HEK293 (cell line): ENCODE measurements around the gene TMC4.
"Not testable (repeated sequence)": the region's sequence is repeated elsewhere in the genome, so short reads cannot be mapped to it uniquely, and the experiment has no call there.

Experiments
- CTCF ChIA-PET: fragments of 350-600 bp; formaldehyde crosslinking; extraction: SDS; loops from one replicate; lab custom pipeline; 2021; ENCODE audit warnings: antibody characterized with exemption; lab: Yijun Ruan, JAX
- POLR2A ChIA-PET: fragments of 300-600 bp; formaldehyde crosslinking; extraction: SDS; loops from one replicate; lab custom pipeline; 2020; ENCODE audit warnings: antibody characterized with exemption, inconsistent platforms; lab: Yijun Ruan, JAX
- H3K27ac ChIP-seq: fragments of 200-500 bp; sonication (Bioruptor generic); 2 replicates; pipeline ENCODE4 v1.5.1; 2014; ENCODE audit warnings: low read depth, low read length, control low read depth, inconsistent platforms; ENCODE audit errors: extremely low read depth
- H3K36me3 ChIP-seq, 2 experiments: fragments of 200-500 bp in 1 of 2; sonication (Bioruptor generic) in 1 of 2; 1 replicate in 1 of 2; 2 replicates in 1 of 2; pipeline ENCODE4 v1.5.1; 2014 to 2017; ENCODE audit warnings: inconsistent platforms in 2 of 2, low read length in 2 of 2; ENCODE audit not compliant: control insufficient read depth in 2 of 2, insufficient read depth in 1 of 2
- H3K4me1 ChIP-seq: fragments of 200-500 bp; sonication (Bioruptor generic); 2 replicates; pipeline ENCODE4 v1.5.1; 2014; ENCODE audit warnings: mild to moderate bottlenecking, low read length, inconsistent platforms; ENCODE audit not compliant: control insufficient read depth, insufficient read depth
- H3K4me3 ChIP-seq: 2 replicates; pipeline ENCODE4 v1.5.1; 2011; ENCODE audit warnings: low read depth, mild to moderate bottlenecking, control low read depth, low read length, moderate library complexity
- H3K9me3 ChIP-seq: fragments of 200-500 bp; sonication (Bioruptor generic); 2 replicates; pipeline ENCODE4 v1.5.1; 2014; ENCODE audit warnings: low read depth, low read length, inconsistent platforms; ENCODE audit not compliant: control insufficient read depth, insufficient read depth
- ATF2 ChIP-seq: fragments of 450-650 bp; formaldehyde crosslinking; IDR thresholded peaks from 2 replicates; pipeline ENCODE4 v1.5.1; 2016; ENCODE audit warnings: missing biosample characterization, missing genetic modification characterization, low read depth
- GLIS1 ChIP-seq: fragments of 450-650 bp; formaldehyde crosslinking; IDR thresholded peaks from 2 replicates; pipeline ENCODE4 v1.5.1; 2016; ENCODE audit warnings: missing biosample characterization, missing genetic modification characterization
- GLIS2 ChIP-seq: fragments of 450-650 bp; formaldehyde crosslinking; IDR thresholded peaks from 2 replicates; pipeline ENCODE4 v1.5.1; 2016; ENCODE audit warnings: missing biosample characterization, missing genetic modification characterization
- PRDM10 ChIP-seq: fragments of 450-650 bp; formaldehyde crosslinking; IDR thresholded peaks from 2 replicates; pipeline ENCODE4 v1.5.1; 2016; ENCODE audit warnings: missing biosample characterization, missing genetic modification characterization
- SP3 ChIP-seq: fragments of 450-650 bp; formaldehyde crosslinking; IDR thresholded peaks from 2 replicates; pipeline ENCODE4 v1.5.1; 2016; ENCODE audit warnings: missing biosample characterization, missing genetic modification characterization
- ZBTB6 ChIP-seq: fragments of 450-650 bp; formaldehyde crosslinking; IDR thresholded peaks from 2 replicates; pipeline ENCODE4 v1.5.1; 2017; ENCODE audit warnings: missing biosample characterization, missing genetic modification characterization
- ZEB2 ChIP-seq: fragments of 450-650 bp; formaldehyde crosslinking; IDR thresholded peaks from 2 replicates; pipeline ENCODE4 v1.5.1; 2016; ENCODE audit warnings: missing biosample characterization, missing genetic modification characterization
- ZFHX2 ChIP-seq: fragments of 450-650 bp; formaldehyde crosslinking; conservative IDR thresholded peaks from 2 replicates; pipeline ENCODE4 v1.5.1; 2016; ENCODE audit warnings: missing biosample characterization, missing genetic modification characterization
- ZIC2 ChIP-seq: fragments of 450-650 bp; formaldehyde crosslinking; IDR thresholded peaks from 2 replicates; pipeline ENCODE4 v1.5.1; 2016; ENCODE audit warnings: missing biosample characterization, missing genetic modification characterization
- ZNF354C ChIP-seq: fragments of 450-650 bp; formaldehyde crosslinking; IDR thresholded peaks from 2 replicates; pipeline ENCODE4 v1.5.1; 2016; ENCODE audit warnings: missing biosample characterization, missing genetic modification characterization, low read depth, borderline replicate concordance
- ZNF416 ChIP-seq: fragments of 450-650 bp; formaldehyde crosslinking; IDR thresholded peaks from 2 replicates; pipeline ENCODE4 v1.5.1; 2016; ENCODE audit warnings: missing biosample characterization, missing genetic modification characterization
- ZNF560 ChIP-seq: fragments of 450-650 bp; formaldehyde crosslinking; IDR thresholded peaks from 2 replicates; pipeline ENCODE4 v1.5.1; 2017; ENCODE audit warnings: missing biosample characterization, missing genetic modification characterization, borderline replicate concordance
- ZNF704 ChIP-seq: fragments of 450-650 bp; formaldehyde crosslinking; IDR thresholded peaks from 2 replicates; pipeline ENCODE4 v1.5.1; 2016; ENCODE audit warnings: missing biosample characterization, missing genetic modification characterization
- ZNF76 ChIP-seq: fragments of 450-650 bp; formaldehyde crosslinking; IDR thresholded peaks from 2 replicates; pipeline ENCODE4; 2016; ENCODE audit warnings: low read depth, missing biosample characterization, missing genetic modification characterization, borderline replicate concordance
- ZNF791 ChIP-seq: fragments of 450-650 bp; formaldehyde crosslinking; IDR thresholded peaks from 2 replicates; pipeline ENCODE4 v1.5.1; 2016; ENCODE audit warnings: missing biosample characterization, missing genetic modification characterization

The TMC4 gene

GRCh38 chr19:54172471-54173358, at the start of gene TMC4:
TMC4 (minus strand) TSS chr19:54173160; CDS start chr19:54173117, 43 bp downstream.
- POLR2A ChIA-PET, result interaction anchor here (0.5 to 10.2 kb wide), 6 partner anchors 11 to 58 kb away, joined by 3 to 90 read pairs (median 16); partner anchors contain the start of genes CNOT3, LENG1, MBOAT7 and RPS9
- Histone ChIP-seq H3K36me3 (peaks cover 5 to 7% of the 10 kb centered on the region in 2 experiments; a peak in 2 of 3 replicates), H3K4me1 (no peaks in the 10 kb centered on the region), H3K27ac (no peak within 1 kb of the TSS), H3K4me3 (peak within 1 kb of the TSS; percentile 41), H3K9me3 (no peaks in the 10 kb centered on the region)
- TF ChIP-seq ZEB2 (peak; percentile 67), ZIC2 (peak; percentile 53; the same call in 1 of the 2 replicates), SP3 (tag by site-specific recombination) (peak; percentile 38), ZFHX2 (tag by site-specific recombination) (peak; percentile 8; the same call in 1 of the 2 replicates), ZBTB6 (tag by site-specific recombination) (no peak), ZNF354C (tag by site-specific recombination) (no peak), ZNF791 (tag by site-specific recombination) (no peak), GLIS2 (tag by site-specific recombination) (peak; percentile 31; the same call in 1 of the 2 replicates), ZNF560 (no peak), ATF2 (tag by site-specific recombination) (no peak), ZNF76 (peak; percentile 70), ZNF704 (tag by site-specific recombination) (no peak), PRDM10 (tag by site-specific recombination) (peak; percentile 75), GLIS1 (tag by site-specific recombination) (peak; percentile 90), ZNF416 (no peak)
- CTCF ChIA-PET, result interaction anchor here (0.6 to 1.5 kb wide), 9 partner anchors 12 to 218 kb away, joined by 3 to 7 read pairs (median 4); no protein-coding TSS in a partner anchor

GRCh38 chr19:54221947-54222346, 49.0 kb upstream of the TMC4 start:
- 0 out of 2 replicates have a peak, but pooled peaks have one; percentile 4 for TF ChIP-seq GLIS1 (tag by site-specific recombination)
- peaks cover 0 to 13% of the 10 kb centered on the region in 2 experiments; a peak in 1 of 3 replicates for H3K36me3 ChIP-seq
- POLR2A ChIA-PET, result interaction anchor here (0.5 kb wide), 1 partner anchor 8 kb away, joined by 5 read pairs; no protein-coding TSS in a partner anchor
- H3K4me3 ChIP-seq, CTCF ChIA-PET, H3K27ac ChIP-seq, H3K9me3 ChIP-seq, H3K4me1 ChIP-seq: not testable (repeated sequence)
